ENCODE measurements around the gene RAD51B. TPM values are rescaled to one million over a fixed set of nuclear protein-coding genes. Genes with fewer than 3 reads are reported as not detected.

The RAD51B gene
- total RNA-seq, 4 donors from 2014 or later: 6.2 to 39.9 (median 12.9) TPM

- Histone ChIP-seq H3K27me3 (no peaks in the 10 kb centered on the region), H3K27ac (peak overlapping the region in 1 of 4 donors; percentile 59), H3K4me3 (no peak overlapping the region), H3K4me1 (peaks cover 17 to 65% (median 22%) of the 10 kb centered on the region in 3 donors), H3K9me3 (no peaks in the 10 kb centered on the region), H3K36me3 (no peaks in the 10 kb centered on the region)
- intact Hi-C loops (cut with DNase I): no loop called here
- DNase-seq: no peak
- 91 to 94% methylated on average over 5 to 6 of the region's 7 CpGs for WGBS, 2 donors
- TF ChIP-seq POLR2A (IDR thresholded peaks at IDR 0.05) (no peak), CTCF (IDR thresholded peaks at IDR 0.05) (no peak)
Observed at GRCh38 chr14:68625366-68626090, 805.9 kb downstream of the RAD51B start.

- H3K36me3 ChIP-seq: no peaks in the 10 kb centered on the region
- no peaks in the 10 kb centered on the region for H3K27me3 ChIP-seq
- no peak for TF ChIP-seq CTCF (IDR thresholded peaks at IDR 0.05)
- H3K4me1 ChIP-seq: peaks cover 14 to 63% (median 17%) of the 10 kb centered on the region in 3 donors
- WGBS, 2 donors: 80 to 91% methylated on average over 1 of the region's 1 CpG
- DNase-seq: no peak
- no peak overlapping the region for H3K4me3 ChIP-seq
- intact Hi-C loops (cut with DNase I): no loop called here
- no peaks in the 10 kb centered on the region for H3K9me3 ChIP-seq
- H3K27ac ChIP-seq: peak overlapping the region in 2 of 4 donors; percentile 59 to 91
Observed at GRCh38 chr14:68626386-68626785, 806.8 kb downstream of the RAD51B start.

GRCh38 chr14:68627050-68627867 is 807.7 kb downstream of the RAD51B start:
- no peak for TF ChIP-seq CTCF (IDR thresholded peaks at IDR 0.05)
- no peak for TF ChIP-seq POLR2A (IDR thresholded peaks at IDR 0.05)
- no peaks in the 10 kb centered on the region for H3K9me3 ChIP-seq
- peaks cover 13 to 63% (median 15%) of the 10 kb centered on the region in 3 donors for H3K4me1 ChIP-seq
- H3K4me3 ChIP-seq: no peak overlapping the region
- H3K27ac ChIP-seq: peak overlapping the region in 3 of 4 donors; percentile 41 to 91 (median 59)
- H3K27me3 ChIP-seq: no peaks in the 10 kb centered on the region
- no peaks in the 10 kb centered on the region for H3K36me3 ChIP-seq
- WGBS, 2 donors: 56 to 78% methylated on average over 5 to 6 of the region's 6 CpGs
- intact Hi-C loops (cut with DNase I): no loop called here
- DNase-seq: no peak

GRCh38 chr14:68627868-68628604 is 808.5 kb downstream of the RAD51B start:
- WGBS, 2 donors: 34 to 72% methylated on average over 8 to 26 of the region's 37 CpGs
- H3K9me3 ChIP-seq: no peaks in the 10 kb centered on the region
- H3K27ac ChIP-seq: peak overlapping the region; percentile 81 to 92 (median 89)
- no peak for DNase-seq
- peak overlapping the region; percentile 22 to 49 (median 44) for H3K4me3 ChIP-seq
- peaks cover 16 to 68% (median 19%) of the 10 kb centered on the region in 3 donors for H3K4me1 ChIP-seq
- H3K36me3 ChIP-seq: no peaks in the 10 kb centered on the region
- no peak for TF ChIP-seq POLR2A (IDR thresholded peaks at IDR 0.05)
- no peak for TF ChIP-seq CTCF (IDR thresholded peaks at IDR 0.05)
- no peaks in the 10 kb centered on the region for H3K27me3 ChIP-seq
- intact Hi-C loops (cut with DNase I): no loop called here
